ENCODE measurements around the gene PRDM12.

Gene PRDM12

GRCh38 chr9:130689572-130689936, 25.2 kb downstream of the PRDM12 start:
- no peak for TF ChIP-seq CTCF (IDR thresholded peaks at IDR 0.05; ENCODE audit: low read depth, low read length, missing control alignments)
- H3K4me3 ChIP-seq (ENCODE audit: low read depth, low read length): 0 out of 2 replicates have a peak overlapping the region, but pooled peaks have one; percentile 6
- no peak for DNase-seq (ENCODE audit: low read depth)

- DNase-seq (ENCODE audit: low read depth): peak; percentile 83
- H3K4me3 ChIP-seq (ENCODE audit: low read depth, low read length): 0 out of 2 replicates have a peak overlapping the region, but pooled peaks have one; percentile 6
- TF ChIP-seq CTCF (IDR thresholded peaks at IDR 0.05; ENCODE audit: low read depth, low read length, missing control alignments): no peak
Measured at GRCh38 chr9:130689937-130690700, 25.7 kb downstream of the PRDM12 start.

GRCh38 chr9:130692321-130692720, 27.9 kb downstream of the PRDM12 start:
- no peak for TF ChIP-seq CTCF (IDR thresholded peaks at IDR 0.05; ENCODE audit: low read depth, low read length, missing control alignments)
- H3K4me3 ChIP-seq (ENCODE audit: low read depth, low read length): no peak overlapping the region
- DNase-seq (ENCODE audit: low read depth): no peak

- H3K4me3 ChIP-seq (ENCODE audit: low read depth, low read length): peak overlapping the region; percentile 78
- DNase-seq (ENCODE audit: low read depth): no peak
- TF ChIP-seq CTCF (IDR thresholded peaks at IDR 0.05; ENCODE audit: low read depth, low read length, missing control alignments): no peak
Measured at GRCh38 chr9:130693101-130693425, 28.7 kb downstream of the PRDM12 start.

- peak; percentile 95 for DNase-seq (ENCODE audit: low read depth)
- peak within 1 kb of the TSS; percentile 78 for H3K4me3 ChIP-seq (ENCODE audit: low read depth, low read length)
- no peak for TF ChIP-seq CTCF (IDR thresholded peaks at IDR 0.05; ENCODE audit: low read depth, low read length, missing control alignments)
Measured at GRCh38 chr9:130693426-130694191, 29.2 kb downstream of the PRDM12 start, which contains the start of gene EXOSC2. EXOSC2 (plus strand) TSS chr9:130693780; CDS start chr9:130693792, 12 bp downstream.

- DNase-seq (ENCODE audit: low read depth): no peak
- TF ChIP-seq CTCF (IDR thresholded peaks at IDR 0.05; ENCODE audit: low read depth, low read length, missing control alignments): no peak
- H3K4me3 ChIP-seq (ENCODE audit: low read depth, low read length): peak overlapping the region; percentile 78
Measured at GRCh38 chr9:130694205-130694604, 29.8 kb downstream of the PRDM12 start.
